Measurements from ENCODE around the gene TBL1XR1.

- TF ChIP-seq POLR2A (IDR thresholded peaks at IDR 0.05; ENCODE audit: low read length) (no peak), GATA1 (IDR thresholded peaks at IDR 0.05; ENCODE audit: low read depth, low read length) (no peak)
Observed at GRCh38 chr3:177211503-177212277, 14.4 kb upstream of the TBL1XR1 start.
